T1000 (cell line): ENCODE data around the gene CEP170B.

Experiments
- DNase-seq: peaks from one replicate; lab custom pipeline; 2025; ENCODE audit warnings: mixed read lengths; lab: John Stamatoyannopoulos, UW

CEP170B gene

GRCh38 chr14:104868060-104868740, 3.1 kb downstream of the CEP170B start:
- DNase-seq, result no peak

GRCh38 chr14:104868811-104869572, 3.9 kb downstream of the CEP170B start:
- DNase-seq, result no peak

GRCh38 chr14:104869669-104870367, 4.8 kb downstream of the CEP170B start:
- DNase-seq, result no peak

GRCh38 chr14:104870368-104871144, 5.5 kb downstream of the CEP170B start:
- no peak for DNase-seq

GRCh38 chr14:104871145-104871655, 6.1 kb downstream of the CEP170B start:
- DNase-seq, result no peak

GRCh38 chr14:104871656-104872468, 6.8 kb downstream of the CEP170B start:
- no peak for DNase-seq

GRCh38 chr14:104872469-104873341, 7.6 kb downstream of the CEP170B start:
- DNase-seq, result no peak

- no peak for DNase-seq
Measured at GRCh38 chr14:104873380-104874055, 8.4 kb downstream of the CEP170B start.

GRCh38 chr14:104874110-104874531, 9.1 kb downstream of the CEP170B start:
- no peak for DNase-seq

- DNase-seq, result no peak
Measured at GRCh38 chr14:104874571-104875411, 9.7 kb downstream of the CEP170B start.

- no peak for DNase-seq
Measured at GRCh38 chr14:104875412-104875751, 10.3 kb downstream of the CEP170B start.

GRCh38 chr14:104875811-104876210, 10.7 kb downstream of the CEP170B start:
- DNase-seq, result no peak

- no peak for DNase-seq
Measured at GRCh38 chr14:104876251-104876699, 11.2 kb downstream of the CEP170B start.

- DNase-seq, result no peak
Measured at GRCh38 chr14:104877066-104877805, 12.2 kb downstream of the CEP170B start.

- DNase-seq, result no peak
Measured at GRCh38 chr14:104877806-104878550, 12.9 kb downstream of the CEP170B start.

GRCh38 chr14:104878582-104878981, 13.5 kb downstream of the CEP170B start:
- no peak for DNase-seq
